ENCODE data around the gene FAM20C. TPM values are rescaled to one million over a fixed set of nuclear protein-coding genes. Genes with fewer than 3 reads are reported as not detected.

Gene FAM20C
- total RNA-seq, 1 experiment from 2014 or later = 62.4 TPM

DNA sequence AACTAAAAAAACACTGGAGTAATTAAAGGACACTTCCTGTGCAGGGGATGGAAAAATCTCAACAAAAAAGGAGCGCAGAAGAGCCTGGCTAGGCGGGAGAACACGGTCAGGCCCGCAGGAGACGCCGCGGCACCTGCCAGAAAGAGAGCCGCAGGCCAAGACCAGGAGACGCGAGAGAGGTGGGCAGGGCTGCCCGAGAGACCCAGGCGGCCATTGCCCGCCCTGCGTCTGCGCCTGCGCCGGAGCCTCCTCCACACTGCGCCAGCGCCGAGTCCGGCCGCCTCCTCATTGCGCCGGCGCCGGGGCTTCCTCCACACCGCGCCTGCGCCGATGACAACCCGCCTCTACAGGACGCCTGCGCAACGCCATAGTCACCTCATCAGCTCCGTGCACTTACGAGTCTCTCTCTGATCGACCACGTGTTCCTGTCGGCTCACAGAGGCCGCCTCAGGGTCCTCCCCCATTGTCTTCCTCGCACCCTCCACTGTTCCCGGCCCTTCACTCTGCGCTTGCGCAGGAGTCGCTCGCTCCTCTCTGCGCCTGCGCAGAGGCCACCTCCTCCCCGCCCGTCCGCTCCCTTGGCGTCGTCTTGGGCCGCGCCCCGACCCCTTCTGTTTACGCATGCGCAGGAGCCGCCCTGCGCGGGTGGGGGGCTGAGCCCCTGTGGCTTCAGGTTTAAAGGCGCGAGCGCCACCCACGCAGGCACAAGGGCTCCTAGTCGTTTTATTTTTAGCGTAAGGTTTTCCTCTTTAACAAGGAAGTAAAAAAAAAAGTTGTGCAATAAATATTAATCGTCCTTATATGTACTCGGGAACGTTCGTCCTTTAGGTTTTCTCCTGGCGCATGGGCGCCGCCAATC lies 43.2 kb upstream of the FAM20C start:
- Histone ChIP-seq H3K4me3 (ENCODE audit: low read depth in 2 of 2, low read length in 2 of 2) (peak overlapping the region; percentile 67 to 84), H3K36me3 (ENCODE audit: control insufficient read depth, insufficient read depth, low read length) (no peaks in the 10 kb centered on the region), H3K27ac (ENCODE audit: low read length) (peak overlapping the region; percentile 99), H3K27me3 (ENCODE audit: control insufficient read depth, insufficient read depth, low read length) (no peaks in the 10 kb centered on the region), H3K4me1 (ENCODE audit: control insufficient read depth, insufficient read depth, low read length) (peaks cover 6% of the 10 kb centered on the region), H3K9me3 (ENCODE audit: control insufficient read depth, insufficient read depth, low read depth, low read length) (no peaks in the 10 kb centered on the region)
- BruUV-seq (replicated peaks) = TSS peak; percentile 96
- POLR2A ChIA-PET = no interaction called here
- peak; percentile 96 for ATAC-seq
- CTCF ChIA-PET = no interaction called here
- TF ChIP-seq, protein P1, sequence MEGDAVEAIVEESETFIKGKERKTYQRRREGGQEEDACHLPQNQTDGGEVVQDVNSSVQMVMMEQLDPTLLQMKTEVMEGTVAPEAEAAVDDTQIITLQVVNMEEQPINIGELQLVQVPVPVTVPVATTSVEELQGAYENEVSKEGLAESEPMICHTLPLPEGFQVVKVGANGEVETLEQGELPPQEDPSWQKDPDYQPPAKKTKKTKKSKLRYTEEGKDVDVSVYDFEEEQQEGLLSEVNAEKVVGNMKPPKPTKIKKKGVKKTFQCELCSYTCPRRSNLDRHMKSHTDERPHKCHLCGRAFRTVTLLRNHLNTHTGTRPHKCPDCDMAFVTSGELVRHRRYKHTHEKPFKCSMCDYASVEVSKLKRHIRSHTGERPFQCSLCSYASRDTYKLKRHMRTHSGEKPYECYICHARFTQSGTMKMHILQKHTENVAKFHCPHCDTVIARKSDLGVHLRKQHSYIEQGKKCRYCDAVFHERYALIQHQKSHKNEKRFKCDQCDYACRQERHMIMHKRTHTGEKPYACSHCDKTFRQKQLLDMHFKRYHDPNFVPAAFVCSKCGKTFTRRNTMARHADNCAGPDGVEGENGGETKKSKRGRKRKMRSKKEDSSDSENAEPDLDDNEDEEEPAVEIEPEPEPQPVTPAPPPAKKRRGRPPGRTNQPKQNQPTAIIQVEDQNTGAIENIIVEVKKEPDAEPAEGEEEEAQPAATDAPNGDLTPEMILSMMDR (IDR thresholded peaks at IDR 0.05) = no peak
- TF ChIP-seq SIN3A (IDR thresholded peaks at IDR 0.05; ENCODE audit: borderline replicate concordance, insufficient read depth, low read depth, low read length) (0 out of 2 replicates have a peak, but pooled peaks have one; percentile 27), TCF7L2 (IDR thresholded peaks at IDR 0.05; ENCODE audit: low read depth, low read length) (peak; percentile 77), POLR2AphosphoS5 (IDR thresholded peaks at IDR 0.05; ENCODE audit: low read depth, low read length) (peak; percentile 92)
- TF ChIP-seq, protein P2, sequence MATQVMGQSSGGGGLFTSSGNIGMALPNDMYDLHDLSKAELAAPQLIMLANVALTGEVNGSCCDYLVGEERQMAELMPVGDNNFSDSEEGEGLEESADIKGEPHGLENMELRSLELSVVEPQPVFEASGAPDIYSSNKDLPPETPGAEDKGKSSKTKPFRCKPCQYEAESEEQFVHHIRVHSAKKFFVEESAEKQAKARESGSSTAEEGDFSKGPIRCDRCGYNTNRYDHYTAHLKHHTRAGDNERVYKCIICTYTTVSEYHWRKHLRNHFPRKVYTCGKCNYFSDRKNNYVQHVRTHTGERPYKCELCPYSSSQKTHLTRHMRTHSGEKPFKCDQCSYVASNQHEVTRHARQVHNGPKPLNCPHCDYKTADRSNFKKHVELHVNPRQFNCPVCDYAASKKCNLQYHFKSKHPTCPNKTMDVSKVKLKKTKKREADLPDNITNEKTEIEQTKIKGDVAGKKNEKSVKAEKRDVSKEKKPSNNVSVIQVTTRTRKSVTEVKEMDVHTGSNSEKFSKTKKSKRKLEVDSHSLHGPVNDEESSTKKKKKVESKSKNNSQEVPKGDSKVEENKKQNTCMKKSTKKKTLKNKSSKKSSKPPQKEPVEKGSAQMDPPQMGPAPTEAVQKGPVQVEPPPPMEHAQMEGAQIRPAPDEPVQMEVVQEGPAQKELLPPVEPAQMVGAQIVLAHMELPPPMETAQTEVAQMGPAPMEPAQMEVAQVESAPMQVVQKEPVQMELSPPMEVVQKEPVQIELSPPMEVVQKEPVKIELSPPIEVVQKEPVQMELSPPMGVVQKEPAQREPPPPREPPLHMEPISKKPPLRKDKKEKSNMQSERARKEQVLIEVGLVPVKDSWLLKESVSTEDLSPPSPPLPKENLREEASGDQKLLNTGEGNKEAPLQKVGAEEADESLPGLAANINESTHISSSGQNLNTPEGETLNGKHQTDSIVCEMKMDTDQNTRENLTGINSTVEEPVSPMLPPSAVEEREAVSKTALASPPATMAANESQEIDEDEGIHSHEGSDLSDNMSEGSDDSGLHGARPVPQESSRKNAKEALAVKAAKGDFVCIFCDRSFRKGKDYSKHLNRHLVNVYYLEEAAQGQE (IDR thresholded peaks at IDR 0.05; ENCODE audit: insufficient read depth in 1 of 2, low read depth in 2 of 2, low read length in 1 of 2) = 0 out of 4 replicates have a peak, but pooled peaks of 1 of the 2 experiments have one; percentile 37
- peak; percentile 97 for DNase-seq (ENCODE audit: low read depth, low spot score)
- intact Hi-C loops (cut with micrococcal nuclease; ENCODE audit: unreplicated experiment) = no loop called here
- in situ Hi-C loops (cut with HindIII; ENCODE audit: low pct_unique_long_range_greater_than_20kb, low sequenced_read_pairs) = no loop called here

DNA sequence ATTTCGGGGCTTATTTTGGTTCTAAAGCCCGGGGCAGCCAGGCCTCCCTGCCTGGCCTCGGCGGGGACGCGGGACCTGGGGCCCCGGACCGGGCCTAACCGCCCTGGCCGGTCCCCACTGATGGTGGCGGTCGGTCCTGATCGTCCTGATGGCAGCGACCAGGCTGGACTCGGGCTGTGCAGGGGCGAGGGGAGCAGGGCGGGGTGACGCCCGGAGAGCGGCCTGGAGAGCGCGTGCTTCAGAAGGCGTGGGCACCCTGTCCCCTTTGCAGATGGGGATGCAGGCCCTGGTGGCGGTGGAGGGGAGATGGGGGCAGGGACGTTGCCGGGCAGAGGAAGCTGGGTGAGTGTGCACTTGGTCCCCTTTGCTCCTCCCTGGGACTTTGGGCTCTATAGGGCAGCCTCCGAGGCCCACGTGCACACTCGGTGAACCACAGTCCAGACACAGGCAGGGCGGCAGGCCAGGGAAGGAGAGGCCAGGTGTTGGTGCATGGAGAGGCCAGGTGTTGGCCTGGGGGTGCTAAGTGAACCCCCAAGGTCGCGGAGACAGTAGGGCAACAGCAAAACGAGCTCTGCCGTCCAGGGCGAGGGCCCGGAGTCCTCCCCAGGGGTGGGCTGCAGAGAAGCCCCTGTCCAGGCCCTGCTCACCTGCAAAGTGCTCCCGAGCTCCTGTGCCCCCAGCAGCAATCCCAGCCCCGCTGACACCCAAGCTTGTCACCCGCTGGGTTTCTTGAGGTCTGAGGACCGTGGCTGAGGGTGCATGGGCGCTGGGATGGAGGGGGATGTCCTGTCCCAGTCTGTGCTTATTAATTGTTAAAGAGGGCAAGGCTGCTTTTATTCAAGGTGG lies 42.4 kb upstream of the FAM20C start:
- in situ Hi-C loops (cut with HindIII; ENCODE audit: low pct_unique_long_range_greater_than_20kb, low sequenced_read_pairs) = no loop called here
- Histone ChIP-seq H3K36me3 (ENCODE audit: control insufficient read depth, insufficient read depth, low read length) (no peaks in the 10 kb centered on the region), H3K4me1 (ENCODE audit: control insufficient read depth, insufficient read depth, low read length) (peaks cover 6% of the 10 kb centered on the region), H3K27me3 (ENCODE audit: control insufficient read depth, insufficient read depth, low read length) (no peaks in the 10 kb centered on the region), H3K9me3 (ENCODE audit: control insufficient read depth, insufficient read depth, low read depth, low read length) (no peaks in the 10 kb centered on the region), H3K4me3 (ENCODE audit: low read depth in 2 of 2, low read length in 2 of 2) (peak overlapping the region; percentile 67 to 84), H3K27ac (ENCODE audit: low read length) (peak overlapping the region; percentile 99)
- ChIA-PET POLR2A (interaction anchor here (0.6 kb wide), 1 partner anchor 42 kb away, joined by 8 read pairs; the partner anchor contains the start of gene FAM20C), CTCF (no interaction called here)
- ATAC-seq = peak; percentile 45
- intact Hi-C loops (cut with micrococcal nuclease; ENCODE audit: unreplicated experiment) = no loop called here
- TF ChIP-seq POLR2AphosphoS5 (IDR thresholded peaks at IDR 0.05; ENCODE audit: low read depth, low read length) (no peak), SIN3A (IDR thresholded peaks at IDR 0.05; ENCODE audit: borderline replicate concordance, insufficient read depth, low read depth, low read length) (no peak), TCF7L2 (IDR thresholded peaks at IDR 0.05; ENCODE audit: low read depth, low read length) (no peak)
- TF ChIP-seq, protein P1 (IDR thresholded peaks at IDR 0.05) = no peak
- TF ChIP-seq, protein P2 (IDR thresholded peaks at IDR 0.05; ENCODE audit: insufficient read depth in 1 of 2, low read depth in 2 of 2, low read length in 1 of 2) = no peak
- BruUV-seq (replicated peaks) = no TSS peak
- no peak for DNase-seq (ENCODE audit: low read depth, low spot score)

Data from Panc1 (cell line).